HL-60 (cell line): ENCODE measurements around the gene RALBP1.

Source experiments
- DNase-seq, 2 experiments: peaks; one replicate each; pipeline ENCODE4 v3.0.0-alpha.2; 2010 to 2020; ENCODE audit warnings: low read depth in 1 of 2, low spot score in 1 of 2
- H3K27ac ChIP-seq: fragments of 250-450 bp; sonication (Bioruptor Pico); replicated peaks from 2 replicates; pipeline ENCODE4 v1.5.1; 2020; ENCODE audit warnings: mild to moderate bottlenecking, moderate library complexity
- H3K27me3 ChIP-seq: fragments of 250-450 bp; sonication (Bioruptor Pico); 2 replicates; pipeline ENCODE4 v1.5.1; 2021; ENCODE audit warnings: mild to moderate bottlenecking, moderate library complexity; ENCODE audit not compliant: insufficient read depth, poor library complexity, severe bottlenecking
- H3K4me3 ChIP-seq: replicated peaks from 2 replicates; pipeline ENCODE4 v1.5.1; 2011; ENCODE audit warnings: mild to moderate bottlenecking, control low read depth, low read length; ENCODE audit not compliant: insufficient read depth
- GABPA ChIP-seq: IDR thresholded peaks from 2 replicates; pipeline ENCODE4 v1.6.1; 2012; ENCODE audit warnings: low read depth
- POLR2AphosphoS5 ChIP-seq: IDR thresholded peaks from 2 replicates; pipeline ENCODE4 v1.6.1; 2012; ENCODE audit warnings: low read depth
- SPI1 ChIP-seq: IDR thresholded peaks from 2 replicates; pipeline ENCODE4 v1.6.1; 2012; ENCODE audit warnings: low read depth, mild to moderate bottlenecking, borderline replicate concordance
- TF ChIP-seq, protein P1 (sequence below): IDR thresholded peaks from 2 replicates; pipeline ENCODE4 v1.6.1; 2012; ENCODE audit warnings: low read depth; ENCODE audit not compliant: insufficient replicate concordance
- TF ChIP-seq, protein P2 (sequence below): IDR thresholded peaks from one replicate; pipeline ENCODE4 v1.5.1; 2011; ENCODE audit warnings: low read length, control low read depth, inconsistent platforms; ENCODE audit not compliant: insufficient read depth

RALBP1 gene

DNA sequence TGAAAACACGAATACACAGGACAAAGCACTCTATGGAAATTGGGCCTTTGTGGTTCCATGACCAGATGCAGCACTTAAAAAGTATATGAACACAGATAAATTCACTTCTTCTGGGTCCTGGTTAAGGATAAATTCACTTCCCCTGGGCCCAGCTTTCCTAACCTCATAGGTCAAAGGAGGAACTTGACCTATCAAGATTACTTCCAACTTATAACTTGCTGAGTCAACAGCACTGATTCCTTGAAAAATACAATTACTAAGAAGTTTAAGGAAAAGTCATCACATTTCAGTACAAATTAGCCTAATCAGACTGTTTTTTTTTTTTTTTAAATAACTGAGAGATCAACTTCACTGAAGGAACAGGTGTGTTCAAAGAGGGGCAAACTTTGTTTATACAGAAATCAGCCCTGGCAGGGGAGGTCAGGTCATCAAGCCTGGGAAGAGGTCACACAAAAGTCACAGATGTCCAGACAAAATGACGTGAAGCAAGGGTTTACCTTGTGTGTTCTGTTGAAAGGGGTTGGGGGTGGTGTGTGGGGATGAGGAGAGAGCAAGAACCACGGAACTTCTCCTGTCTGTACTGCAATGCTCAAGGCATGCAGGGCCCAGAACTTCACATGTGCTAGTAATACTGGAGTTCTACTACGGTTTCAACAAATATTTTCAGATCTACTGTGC, 83.2 kb downstream of the RALBP1 start:
- H3K27me3 ChIP-seq = no peaks in the 10 kb centered on the region
- H3K27ac ChIP-seq = no peak overlapping the region
- TF ChIP-seq, protein P1, sequence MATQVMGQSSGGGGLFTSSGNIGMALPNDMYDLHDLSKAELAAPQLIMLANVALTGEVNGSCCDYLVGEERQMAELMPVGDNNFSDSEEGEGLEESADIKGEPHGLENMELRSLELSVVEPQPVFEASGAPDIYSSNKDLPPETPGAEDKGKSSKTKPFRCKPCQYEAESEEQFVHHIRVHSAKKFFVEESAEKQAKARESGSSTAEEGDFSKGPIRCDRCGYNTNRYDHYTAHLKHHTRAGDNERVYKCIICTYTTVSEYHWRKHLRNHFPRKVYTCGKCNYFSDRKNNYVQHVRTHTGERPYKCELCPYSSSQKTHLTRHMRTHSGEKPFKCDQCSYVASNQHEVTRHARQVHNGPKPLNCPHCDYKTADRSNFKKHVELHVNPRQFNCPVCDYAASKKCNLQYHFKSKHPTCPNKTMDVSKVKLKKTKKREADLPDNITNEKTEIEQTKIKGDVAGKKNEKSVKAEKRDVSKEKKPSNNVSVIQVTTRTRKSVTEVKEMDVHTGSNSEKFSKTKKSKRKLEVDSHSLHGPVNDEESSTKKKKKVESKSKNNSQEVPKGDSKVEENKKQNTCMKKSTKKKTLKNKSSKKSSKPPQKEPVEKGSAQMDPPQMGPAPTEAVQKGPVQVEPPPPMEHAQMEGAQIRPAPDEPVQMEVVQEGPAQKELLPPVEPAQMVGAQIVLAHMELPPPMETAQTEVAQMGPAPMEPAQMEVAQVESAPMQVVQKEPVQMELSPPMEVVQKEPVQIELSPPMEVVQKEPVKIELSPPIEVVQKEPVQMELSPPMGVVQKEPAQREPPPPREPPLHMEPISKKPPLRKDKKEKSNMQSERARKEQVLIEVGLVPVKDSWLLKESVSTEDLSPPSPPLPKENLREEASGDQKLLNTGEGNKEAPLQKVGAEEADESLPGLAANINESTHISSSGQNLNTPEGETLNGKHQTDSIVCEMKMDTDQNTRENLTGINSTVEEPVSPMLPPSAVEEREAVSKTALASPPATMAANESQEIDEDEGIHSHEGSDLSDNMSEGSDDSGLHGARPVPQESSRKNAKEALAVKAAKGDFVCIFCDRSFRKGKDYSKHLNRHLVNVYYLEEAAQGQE = no peak
- TF ChIP-seq POLR2AphosphoS5 (no peak), SPI1 (no peak), GABPA (no peak)
- TF ChIP-seq, protein P2, sequence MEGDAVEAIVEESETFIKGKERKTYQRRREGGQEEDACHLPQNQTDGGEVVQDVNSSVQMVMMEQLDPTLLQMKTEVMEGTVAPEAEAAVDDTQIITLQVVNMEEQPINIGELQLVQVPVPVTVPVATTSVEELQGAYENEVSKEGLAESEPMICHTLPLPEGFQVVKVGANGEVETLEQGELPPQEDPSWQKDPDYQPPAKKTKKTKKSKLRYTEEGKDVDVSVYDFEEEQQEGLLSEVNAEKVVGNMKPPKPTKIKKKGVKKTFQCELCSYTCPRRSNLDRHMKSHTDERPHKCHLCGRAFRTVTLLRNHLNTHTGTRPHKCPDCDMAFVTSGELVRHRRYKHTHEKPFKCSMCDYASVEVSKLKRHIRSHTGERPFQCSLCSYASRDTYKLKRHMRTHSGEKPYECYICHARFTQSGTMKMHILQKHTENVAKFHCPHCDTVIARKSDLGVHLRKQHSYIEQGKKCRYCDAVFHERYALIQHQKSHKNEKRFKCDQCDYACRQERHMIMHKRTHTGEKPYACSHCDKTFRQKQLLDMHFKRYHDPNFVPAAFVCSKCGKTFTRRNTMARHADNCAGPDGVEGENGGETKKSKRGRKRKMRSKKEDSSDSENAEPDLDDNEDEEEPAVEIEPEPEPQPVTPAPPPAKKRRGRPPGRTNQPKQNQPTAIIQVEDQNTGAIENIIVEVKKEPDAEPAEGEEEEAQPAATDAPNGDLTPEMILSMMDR = no peak
- no peak overlapping the region for H3K4me3 ChIP-seq
- DNase-seq = no peak

DNA sequence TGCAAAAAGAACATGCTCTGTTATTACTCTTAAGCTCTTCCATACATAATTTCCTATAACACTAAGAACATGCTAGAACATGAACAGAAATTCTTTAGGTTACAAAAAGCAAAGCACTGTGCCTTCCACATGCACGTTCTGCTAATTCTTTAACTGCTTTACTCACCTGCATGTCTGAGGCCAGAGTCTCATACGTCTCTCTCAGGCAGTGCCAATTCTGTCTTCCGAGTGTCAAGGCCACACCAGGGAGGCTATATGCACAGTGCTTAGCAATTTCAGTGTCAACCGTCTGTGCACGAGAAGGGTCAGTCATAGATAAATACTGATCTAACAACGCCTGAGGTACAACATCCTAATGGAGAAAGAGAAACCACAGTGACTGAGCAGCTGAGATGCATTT, 83.9 kb downstream of the RALBP1 start:
- no peaks in the 10 kb centered on the region for H3K27me3 ChIP-seq
- DNase-seq = no peak
- H3K4me3 ChIP-seq = no peak overlapping the region
- TF ChIP-seq, protein P1 = no peak
- TF ChIP-seq GABPA (no peak), SPI1 (no peak), POLR2AphosphoS5 (no peak)
- TF ChIP-seq, protein P2 = no peak
- H3K27ac ChIP-seq = no peak overlapping the region

- Histone ChIP-seq H3K27ac (no peak overlapping the region), H3K27me3 (no peaks in the 10 kb centered on the region), H3K4me3 (no peak overlapping the region)
- TF ChIP-seq POLR2AphosphoS5 (no peak), SPI1 (peak; percentile 25; the same call in 1 of the 2 replicates), GABPA (no peak)
- peak in 1 of 2 experiments; percentile 31 for DNase-seq
Observed at GRCh38 chr18:9561759-9562158, 86.4 kb downstream of the RALBP1 start.

- no peak for DNase-seq
- no peak for TF ChIP-seq GABPA
- TF ChIP-seq, protein P2 = no peak
- TF ChIP-seq POLR2AphosphoS5 = no peak
- no peak for TF ChIP-seq SPI1
- TF ChIP-seq, protein P1 = no peak
- Histone ChIP-seq H3K27me3 (no peaks in the 10 kb centered on the region), H3K27ac (no peak overlapping the region), H3K4me3 (no peak overlapping the region)
Observed at GRCh38 chr18:9562584-9562983, 87.3 kb downstream of the RALBP1 start.
